ENCODE measurements around the gene RNASEH2C. TPM values are rescaled to one million over a fixed set of nuclear protein-coding genes. Genes with fewer than 3 reads are reported as not detected.

Gene RNASEH2C
- total and polyA plus RNA-seq, 2 of the 4 experiments (the other 2 are of a cell fraction) = 34.8 to 40.0 TPM

- TF ChIP-seq RAD21 (IDR thresholded peaks at IDR 0.05; ENCODE audit: low read length) = no peak
Measured at GRCh38 chr11:65710421-65710820, 10.2 kb downstream of the RNASEH2C start (continued).

GRCh38 chr11:65709661-65710060 is 10.9 kb downstream of the RNASEH2C start:
- dilution Hi-C loops (cut with HindIII; ENCODE audit: low sequenced_read_pairs, unreplicated experiment) = no loop called here
- Histone ChIP-seq H2AK5ac (ENCODE audit: low read depth, low read length) (no peak overlapping the region), H4K8ac (ENCODE audit: low read depth in 2 of 2, low read length in 2 of 2) (no peak overlapping the region), H2BK5ac (ENCODE audit: low read depth, low read length, poor library complexity, severe bottlenecking) (no peak overlapping the region), H3K27me3 (ENCODE audit: control insufficient read depth, insufficient read depth, low read length) (peaks cover 2% of the 10 kb centered on the region), H3K18ac (ENCODE audit: low read depth, low read length) (no peak overlapping the region), H3K79me1 (ENCODE audit: low read depth in 1 of 2, low read length in 2 of 2) (peaks cover 15 to 28% of the 10 kb centered on the region in 2 experiments), H4K20me1 (ENCODE audit: insufficient read depth, low read length) (peaks cover 4% of the 10 kb centered on the region), H3K4me1 (ENCODE audit: control insufficient read depth, insufficient read depth, low read length) (no peaks in the 10 kb centered on the region; the same call in 1 of the 2 replicates), H3K23ac (ENCODE audit: low read depth, low read length) (no peak overlapping the region), H3K9ac (ENCODE audit: low read depth, low read length) (no peak overlapping the region), H2AK9ac (replicated peaks; ENCODE audit: low read depth, low read length, poor library complexity) (no peak overlapping the region), H2BK20ac (ENCODE audit: low read depth, low read length) (no peak overlapping the region), H3K9me3 (ENCODE audit: control insufficient read depth, insufficient read depth, low read length) (no peaks in the 10 kb centered on the region), H2AFZ (replicated peaks; ENCODE audit: low read length, poor library complexity) (no peak overlapping the region), H3K4ac (ENCODE audit: low read depth, low read length) (no peak overlapping the region), H2BK15ac (ENCODE audit: low read depth, low read length) (no peak overlapping the region), H3K36me3 (ENCODE audit: control insufficient read depth, insufficient read depth, low read length) (peaks cover 15% of the 10 kb centered on the region), H3K56ac (ENCODE audit: extremely low read depth, insufficient read depth, low read length) (no peak overlapping the region), H3K4me2 (ENCODE audit: low read depth, low read length) (no peak overlapping the region), H3K4me3 (ENCODE audit: insufficient read depth, low read depth, low read length) (no peak overlapping the region), H2BK120ac (ENCODE audit: low read depth, low read length) (no peak overlapping the region), H4K91ac (ENCODE audit: insufficient read depth, low read depth, low read length) (no peak overlapping the region), H3K9me1 (ENCODE audit: insufficient read depth, low read length) (no peaks in the 10 kb centered on the region), H4K5ac (ENCODE audit: low read depth, low read length) (no peak overlapping the region), H3K27ac (ENCODE audit: insufficient read depth, low read length) (no peak overlapping the region), H3K14ac (replicated peaks; ENCODE audit: low read depth, low read length) (no peak overlapping the region)
- POLR2A ChIA-PET (ENCODE audit: unreplicated experiment) = no interaction called here
- TF ChIP-seq NFE2L2 (IDR thresholded peaks at IDR 0.05; ENCODE audit: low read depth, low read length) (no peak), ELK1 (IDR thresholded peaks at IDR 0.05; ENCODE audit: borderline replicate concordance, low read depth, low read length) (no peak), FOS (IDR thresholded peaks at IDR 0.05; ENCODE audit: low read depth, low read length) (no peak), CHD1 (IDR thresholded peaks at IDR 0.05; ENCODE audit: low read depth, low read length) (no peak), MAFK (IDR thresholded peaks at IDR 0.05; ENCODE audit: low read depth, low read length) (no peak), RCOR1 (IDR thresholded peaks at IDR 0.05; ENCODE audit: insufficient replicate concordance, low read length) (no peak), BHLHE40 (IDR thresholded peaks at IDR 0.05; ENCODE audit: low read depth, low read length) (no peak), MAZ (IDR thresholded peaks at IDR 0.05; ENCODE audit: borderline replicate concordance, low read depth, low read length) (no peak)
- BruUV-seq (replicated peaks) = no TSS peak
- DNase-seq (no peak), ATAC-seq (ENCODE audit: low read depth) (no peak)
- CTCF ChIA-PET = no interaction called here
- intact Hi-C loops (cut with micrococcal nuclease) = loop anchor here (5.0 kb wide), 1 partner anchor 73 kb away; the partner anchor contains the start of gene AP5B1
- in situ Hi-C loops (cut with MboI; ENCODE audit: low sequenced_read_pairs) = loop anchor here (5.0 to 10.0 kb wide), 2 partner anchors 108 to 275 kb away; no protein-coding TSS in a partner anchor
- 73% methylated on average over 3 of the region's 8 CpGs; no CpG with 5 or more reads in 1 of the 2 experiments for WGBS, 2 experiments (ENCODE audit: extremely low coverage in 2 of 2, insufficient read length in 1 of 2)

Measured in IMR-90 (cell line).